Activated CD8-positive, alpha-beta T cell treated with anti-CD3 and anti-CD28 coated beads, Interleukin-2, amount 10 ng/mL, durations not matched to agents 7 days and 5 days (primary cell): ENCODE data around the gene THADA. TPM values are rescaled to one million over a fixed set of nuclear protein-coding genes. Genes with fewer than 3 reads are reported as not detected.
A peak's percentile ranks its signal among the peaks of the same experiment; 100 is the strongest.
"Not testable (repeated sequence)": the region's sequence is repeated elsewhere in the genome, so short reads cannot be mapped to it uniquely, and the experiment has no call there.

Experiments
- ATAC-seq: fragments of 150-1000 bp; cut with Tn5 transposase; one replicate; pipeline ENCODE4 v1.10.0; 2021; ENCODE audit warnings: moderate library complexity
- CTCF ChIA-PET: fragments of 350-600 bp; sonication (Branson Sonifier 250); formaldehyde crosslinking; loops from one replicate; lab custom pipeline; 2021; ENCODE audit warnings: antibody characterized with exemption; lab: Charles Lee
- POLR2A ChIA-PET: fragments of 350-600 bp; sonication (Branson Sonifier 250); formaldehyde crosslinking; loops from one replicate; lab custom pipeline; 2021; ENCODE audit warnings: antibody characterized with exemption; lab: Charles Lee
- DNase-seq: peaks from one replicate; pipeline ENCODE4 v3.0.0-alpha.2; 2020
- H3K27ac Mint-ChIP-seq: one replicate; pipeline ENCODE4 v1.8.0; 2021; ENCODE audit warnings: mild to moderate bottlenecking, mixed read lengths
- H3K27me3 Mint-ChIP-seq: one replicate; pipeline ENCODE4 v1.8.0; 2021; ENCODE audit warnings: low read depth, mixed read lengths
- H3K36me3 Mint-ChIP-seq: one replicate; pipeline ENCODE4 v1.8.0; 2021; ENCODE audit warnings: low read depth, mixed read lengths
- H3K4me1 Mint-ChIP-seq: one replicate; pipeline ENCODE4 v1.8.0; 2021; ENCODE audit warnings: low read depth, mixed read lengths
- H3K4me3 Mint-ChIP-seq: one replicate; pipeline ENCODE4 v1.8.0; 2021; ENCODE audit warnings: mild to moderate bottlenecking, mixed read lengths
- H3K9me3 Mint-ChIP-seq: one replicate; pipeline ENCODE4 v1.8.0; 2022; ENCODE audit warnings: mixed read lengths; ENCODE audit not compliant: insufficient read depth
- total RNA-seq, 2 experiments: library from RNA; stranded (reverse); gene quantifications; one replicate each; pipeline ENCODE4 v1.2.3, GENCODE V29; 2021

THADA gene
- total RNA-seq, 2 experiments from 2014 or later = 27.0 to 31.9 TPM

DNA sequence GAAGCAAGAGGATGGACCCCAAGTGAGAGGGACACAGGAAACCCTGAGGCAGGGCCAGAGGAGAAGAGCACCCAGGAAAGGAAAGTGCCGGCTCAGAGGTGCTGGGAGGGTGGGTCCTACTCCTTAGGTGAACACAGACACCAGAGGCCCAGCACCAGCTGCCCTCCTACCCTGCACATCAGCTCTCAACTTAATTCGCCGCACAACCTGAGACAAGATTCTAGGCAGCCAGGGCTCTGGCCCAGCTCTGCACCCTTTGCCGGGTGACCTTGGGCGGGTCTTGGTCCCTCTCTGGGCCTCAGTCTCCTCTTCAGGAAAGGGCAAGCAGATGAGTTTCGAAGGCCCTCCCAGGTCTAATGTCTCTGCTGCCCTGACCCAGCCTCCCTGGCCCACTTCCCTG is 397.6 kb downstream of the THADA start:
- Mint-ChIP-seq H3K36me3 (peaks cover 2% of the 10 kb centered on the region), H3K4me1 (peaks cover 62% of the 10 kb centered on the region), H3K27ac (no peak overlapping the region), H3K9me3 (no peaks in the 10 kb centered on the region), H3K4me3 (no peak overlapping the region), H3K27me3 (no peaks in the 10 kb centered on the region)
- no peak for DNase-seq
- no peak for ATAC-seq
- CTCF ChIA-PET = interaction anchor here (1.7 kb wide), 1 partner anchor 24 kb away, joined by 4 read pairs; no protein-coding TSS in a partner anchor
- POLR2A ChIA-PET = interaction anchor here (7.0 kb wide), 1 partner anchor 21 kb away, joined by 71 read pairs; no protein-coding TSS in a partner anchor

DNA sequence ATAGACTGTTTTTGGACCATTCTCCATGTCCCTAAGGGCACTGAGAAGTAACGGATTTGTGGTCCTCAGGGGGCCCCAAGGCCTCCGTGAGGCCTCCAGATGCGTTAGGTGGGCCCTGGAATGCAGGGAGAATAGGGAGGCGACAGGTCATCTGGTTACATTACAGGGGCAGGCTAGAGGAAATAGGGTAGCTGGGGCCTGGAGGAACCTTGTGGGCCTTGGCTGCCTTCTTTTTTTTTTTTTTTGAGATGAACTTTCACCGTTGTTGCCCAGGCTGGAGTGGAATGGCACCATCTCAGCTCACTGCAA is 398.3 kb downstream of the THADA start:
- ChIA-PET CTCF (interaction anchor here (1.2 to 1.9 kb wide), 3 partner anchors 25 to 63 kb away, joined by 3 to 4 read pairs (median 4); no protein-coding TSS in a partner anchor), POLR2A (interaction anchor here (1.6 to 7.0 kb wide), 2 partner anchors 22 to 26 kb away, joined by 4 to 71 read pairs; no protein-coding TSS in a partner anchor)
- Mint-ChIP-seq H3K4me3 (no peak overlapping the region), H3K36me3 (peaks cover 2% of the 10 kb centered on the region), H3K27me3 (no peaks in the 10 kb centered on the region), H3K4me1 (peaks cover 68% of the 10 kb centered on the region), H3K9me3 (no peaks in the 10 kb centered on the region), H3K27ac (peak overlapping the region; percentile 75)
- DNase-seq (no peak), ATAC-seq (no peak)

DNA sequence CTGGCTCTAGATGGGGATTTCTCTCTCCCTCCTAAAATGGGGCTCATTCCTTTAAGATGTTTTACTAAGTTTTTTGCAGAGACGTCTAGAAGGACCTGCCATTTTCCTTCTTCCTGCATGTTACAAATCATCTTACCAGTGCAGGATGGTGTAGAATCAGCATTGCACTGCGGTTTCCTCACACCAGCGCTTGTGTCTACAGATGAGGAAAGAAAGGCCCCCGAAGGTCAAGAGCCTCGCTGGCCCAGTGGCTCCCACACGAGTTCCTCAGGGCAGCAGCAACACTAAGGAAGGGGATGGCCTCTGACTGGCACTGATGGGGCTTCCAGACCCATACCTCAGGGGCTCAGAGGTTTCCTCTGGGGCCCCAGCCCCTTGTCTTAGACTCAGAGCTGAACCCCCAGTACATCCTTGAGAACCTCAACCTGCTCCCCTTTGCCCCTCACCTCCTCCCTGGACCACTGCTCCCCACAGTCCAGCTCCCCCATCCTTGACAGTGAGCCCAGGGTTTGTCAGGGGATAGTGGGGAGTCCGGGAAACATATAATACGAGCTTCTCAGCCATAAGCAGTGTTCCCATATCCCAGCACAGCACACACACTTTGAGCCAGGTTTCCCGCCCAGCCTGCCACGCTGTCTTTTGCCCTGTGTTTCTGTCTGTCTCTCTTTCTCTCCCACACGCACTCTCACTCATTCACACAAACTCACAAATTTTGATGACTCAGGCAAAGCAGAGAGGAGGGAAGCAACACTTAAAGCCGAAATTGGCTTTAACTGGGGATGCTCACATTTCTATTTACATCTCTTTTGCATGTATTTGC is 398.9 kb downstream of the THADA start:
- Mint-ChIP-seq H3K4me3 (peak overlapping the region; percentile 23), H3K27ac (peak overlapping the region; percentile 75), H3K9me3 (no peaks in the 10 kb centered on the region), H3K27me3 (no peaks in the 10 kb centered on the region), H3K36me3 (peaks cover 2% of the 10 kb centered on the region), H3K4me1 (peaks cover 69% of the 10 kb centered on the region)
- CTCF ChIA-PET = interaction anchor here (1.2 to 1.9 kb wide), 3 partner anchors 25 to 63 kb away, joined by 3 to 4 read pairs (median 4); no protein-coding TSS in a partner anchor
- no peak for DNase-seq
- ATAC-seq = no peak
- POLR2A ChIA-PET = interaction anchor here (1.6 to 7.0 kb wide), 2 partner anchors 23 to 27 kb away, joined by 4 to 71 read pairs; no protein-coding TSS in a partner anchor

DNA sequence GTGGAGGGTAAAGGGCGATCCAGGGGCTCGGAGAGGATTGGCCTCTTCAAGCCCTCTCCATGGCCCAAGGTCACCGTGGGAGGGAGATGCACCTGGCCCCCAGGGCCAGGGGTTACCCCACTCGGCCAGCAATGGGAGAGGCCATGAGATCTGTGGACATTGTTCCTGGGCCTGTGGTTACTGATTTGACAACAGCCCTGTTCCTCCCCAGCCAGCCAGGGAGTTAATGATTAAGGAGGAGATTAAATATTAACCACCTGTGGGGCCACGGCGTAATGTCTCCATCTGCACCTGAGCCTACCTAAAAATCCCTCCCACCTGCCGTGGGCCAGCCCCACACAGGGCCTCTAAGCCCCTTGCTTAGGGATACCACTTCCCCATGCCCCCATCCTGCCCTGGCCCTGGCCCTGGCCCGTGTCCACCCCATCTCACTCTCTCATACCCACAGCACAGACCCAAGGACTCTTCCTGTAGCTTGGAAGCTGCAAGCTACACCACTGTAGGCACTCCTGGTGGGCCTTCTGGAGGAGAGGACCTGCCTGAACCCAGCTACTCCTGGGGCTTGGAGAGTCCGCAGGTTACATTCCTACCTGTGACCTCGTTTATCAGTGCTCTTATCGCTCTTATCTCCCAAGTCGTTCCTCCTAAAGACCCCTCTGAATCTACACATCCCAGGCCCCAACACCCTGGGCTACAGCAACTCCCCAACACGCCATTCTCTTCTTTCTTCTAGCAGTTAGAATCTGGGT is 401.5 kb downstream of the THADA start:
- Mint-ChIP-seq H3K27ac (peak overlapping the region; percentile 94), H3K4me1 (peaks cover 65% of the 10 kb centered on the region), H3K9me3 (no peaks in the 10 kb centered on the region), H3K27me3 (no peaks in the 10 kb centered on the region), H3K36me3 (peaks cover 2% of the 10 kb centered on the region), H3K4me3 (peak overlapping the region; percentile 77)
- POLR2A ChIA-PET = interaction anchor here (1.0 to 7.0 kb wide), 8 partner anchors 15 to 60 kb away, joined by 4 to 71 read pairs (median 8); partner anchors contain the start of gene ZFP36L2
- CTCF ChIA-PET = interaction anchor here (0.6 to 6.3 kb wide), 10 partner anchors 14 to 67 kb away, joined by 3 to 45 read pairs (median 5); partner anchors contain the start of gene ZFP36L2
- ATAC-seq (peak; percentile 14), DNase-seq (no peak)

DNA sequence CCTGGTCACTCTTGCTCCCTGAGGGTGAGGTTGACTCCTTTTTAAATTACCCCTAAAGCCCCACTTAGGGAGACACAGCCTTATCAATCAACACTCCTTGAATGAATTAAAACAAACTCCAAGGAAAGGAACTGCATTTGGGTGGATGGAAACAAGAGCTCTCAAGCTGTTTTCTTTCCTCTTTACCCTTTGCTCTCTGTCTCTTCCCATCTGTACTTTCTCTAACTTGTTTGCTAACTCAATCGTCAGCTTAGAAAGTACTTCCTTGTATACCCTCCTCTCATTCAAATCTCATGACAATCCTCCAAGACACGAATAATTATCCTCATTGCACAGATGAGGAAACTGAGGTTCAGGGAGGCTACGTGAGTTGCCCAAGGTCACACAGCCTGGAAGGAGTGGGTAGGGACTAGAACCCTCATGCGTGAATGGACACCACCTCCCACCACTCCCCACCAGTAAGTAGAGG is 402.2 kb downstream of the THADA start:
- H3K4me1 Mint-ChIP-seq = peaks cover 68% of the 10 kb centered on the region
- DNase-seq = no peak
- CTCF ChIA-PET = interaction anchor here (0.6 to 6.3 kb wide), 7 partner anchors 14 to 36 kb away, joined by 3 to 45 read pairs (median 8); partner anchors contain the start of gene ZFP36L2

DNA sequence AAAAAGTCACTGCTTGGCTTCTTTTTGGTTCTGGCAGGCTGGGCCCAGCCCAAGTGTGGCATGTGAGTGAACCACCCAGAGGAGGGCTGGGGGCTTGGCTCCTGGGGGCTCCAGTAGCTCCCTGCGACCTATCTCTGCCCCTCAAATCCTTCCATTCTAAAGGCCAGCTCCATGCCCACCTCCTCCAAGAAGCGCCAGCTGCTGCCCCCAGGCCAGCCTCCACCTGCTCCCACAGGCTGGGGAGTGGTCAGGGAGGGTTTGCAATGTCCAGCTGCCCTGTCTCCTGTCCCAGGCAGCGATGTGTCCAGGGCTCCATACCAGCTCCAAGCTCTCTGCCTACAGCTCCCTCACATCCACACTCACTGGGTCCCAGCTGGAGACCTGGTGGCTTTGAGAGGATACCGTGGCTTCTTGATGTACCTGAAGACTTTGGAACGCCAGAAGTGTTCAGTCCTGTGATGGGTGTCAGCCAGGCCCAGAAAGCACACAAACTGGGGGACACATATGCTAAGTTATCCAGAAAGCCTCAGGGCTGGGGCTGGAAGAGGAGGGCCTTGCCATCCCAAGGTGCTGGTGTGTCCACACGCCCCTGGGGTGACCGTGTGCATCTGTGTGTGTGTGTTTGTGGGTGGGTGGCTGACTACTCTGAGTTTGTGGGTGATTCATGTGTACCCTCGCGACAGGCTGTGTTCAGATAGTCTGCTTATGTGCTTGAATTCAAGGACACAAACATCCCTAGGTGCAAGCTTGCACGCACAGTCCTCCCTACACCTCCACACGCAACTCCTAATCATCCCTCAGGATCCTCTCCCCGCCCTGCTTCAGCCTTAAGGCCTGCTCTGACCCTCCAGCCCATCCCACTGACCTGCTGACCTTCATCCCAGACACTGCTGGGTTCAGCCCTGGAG is 402.8 kb downstream of the THADA start:
- DNase-seq (no peak), ATAC-seq (no peak)
- Mint-ChIP-seq H3K36me3 (peaks cover 2% of the 10 kb centered on the region), H3K9me3 (no peaks in the 10 kb centered on the region), H3K4me3 (no peak overlapping the region), H3K4me1 (peaks cover 69% of the 10 kb centered on the region), H3K27ac (peak overlapping the region; percentile 94), H3K27me3 (no peaks in the 10 kb centered on the region)
- CTCF ChIA-PET = interaction anchor here (0.6 to 6.3 kb wide), 17 partner anchors 9 to 66 kb away, joined by 3 to 45 read pairs (median 5); partner anchors contain the start of gene ZFP36L2
- POLR2A ChIA-PET = interaction anchor here (1.0 to 7.0 kb wide), 7 partner anchors 13 to 59 kb away, joined by 4 to 71 read pairs (median 8); partner anchors contain the start of gene ZFP36L2

More for the DNA sequence above, 402.2 kb downstream of the THADA start:
- peak overlapping the region; percentile 94 for H3K27ac Mint-ChIP-seq
- no peak for ATAC-seq
- peaks cover 2% of the 10 kb centered on the region for H3K36me3 Mint-ChIP-seq
- H3K27me3 Mint-ChIP-seq = no peaks in the 10 kb centered on the region
- H3K4me3 Mint-ChIP-seq = peak overlapping the region; percentile 77
- POLR2A ChIA-PET = interaction anchor here (1.7 to 7.0 kb wide), 6 partner anchors 14 to 60 kb away, joined by 4 to 71 read pairs (median 8); partner anchors contain the start of gene ZFP36L2
- H3K9me3 Mint-ChIP-seq = no peaks in the 10 kb centered on the region

DNA sequence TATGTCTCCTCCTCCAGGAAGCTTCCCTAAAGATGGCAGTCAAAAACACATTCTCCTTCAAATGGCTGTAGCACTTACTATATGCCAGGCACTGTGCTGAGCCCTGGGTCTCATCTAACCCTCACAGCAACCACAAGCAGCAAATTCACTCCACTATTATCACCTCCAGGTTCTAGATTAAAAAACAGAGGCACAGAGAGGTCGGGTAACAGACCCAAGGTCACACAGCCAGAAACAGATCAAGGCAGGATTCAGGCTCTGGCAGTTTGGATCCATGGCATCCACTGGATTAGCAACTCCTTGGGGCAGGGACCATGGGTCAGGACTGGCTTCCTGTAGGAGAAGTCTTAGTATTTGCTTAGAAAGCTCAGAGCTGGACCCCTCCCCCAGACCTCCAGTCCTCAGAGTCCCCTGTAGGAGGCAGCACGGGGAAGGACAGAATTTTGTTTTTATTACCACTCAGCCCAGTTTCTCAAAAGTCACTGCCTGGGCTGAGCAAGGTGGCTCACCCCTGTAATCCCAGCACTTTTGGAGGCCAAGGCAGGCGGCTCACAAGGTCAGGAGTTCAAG is 403.8 kb downstream of the THADA start:
- Mint-ChIP-seq H3K4me3 (no peak overlapping the region), H3K36me3 (peaks cover 2% of the 10 kb centered on the region), H3K9me3 (no peaks in the 10 kb centered on the region), H3K27ac (peak overlapping the region; percentile 54), H3K4me1 (peaks cover 69% of the 10 kb centered on the region), H3K27me3 (no peaks in the 10 kb centered on the region)
- ChIA-PET CTCF (interaction anchor here (0.8 to 6.3 kb wide), 18 partner anchors 9 to 65 kb away, joined by 3 to 45 read pairs (median 5); partner anchors contain the start of gene ZFP36L2), POLR2A (interaction anchor here (0.6 to 7.0 kb wide), 5 partner anchors 15 to 167 kb away, joined by 3 to 71 read pairs (median 8); partner anchors contain the start of gene ZFP36L2)
- peak; percentile 58 for DNase-seq
- no peak for ATAC-seq

DNA sequence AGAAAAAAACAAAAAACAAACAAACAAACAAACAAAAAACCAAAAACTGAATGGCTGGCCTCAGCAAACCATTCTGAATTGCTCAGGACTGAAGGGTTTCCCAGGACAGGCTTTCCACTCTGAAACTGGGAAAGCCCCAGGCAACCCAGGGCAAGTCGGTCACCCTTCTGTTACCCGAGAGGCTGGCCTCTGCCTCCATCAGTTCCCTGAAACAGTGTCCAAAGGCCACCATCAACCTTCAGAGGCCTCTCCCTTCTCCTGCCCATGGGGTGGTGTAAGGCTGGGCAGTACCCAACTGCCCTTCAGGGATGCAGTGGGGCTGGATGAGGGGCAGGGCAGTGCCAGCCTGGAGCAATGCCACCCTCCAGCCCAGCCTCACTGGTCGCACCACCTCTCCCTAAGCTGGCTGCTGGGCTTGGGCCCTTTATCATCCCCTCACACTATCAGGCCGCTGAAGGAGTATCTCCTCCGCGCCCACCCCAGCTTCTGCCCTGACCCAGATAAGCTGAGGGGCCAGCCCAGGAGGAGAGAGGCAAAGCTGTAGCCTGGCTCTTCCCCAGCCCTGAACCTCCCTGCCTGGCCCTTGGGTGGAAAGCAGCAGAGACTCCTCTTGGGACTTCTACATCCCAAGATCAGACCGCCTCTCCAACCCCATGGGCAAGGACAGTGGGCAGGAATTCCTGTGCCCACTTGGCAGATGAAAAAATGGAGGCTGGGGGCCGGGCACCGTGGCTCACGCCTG is 405.4 kb downstream of the THADA start:
- H3K4me1 Mint-ChIP-seq = peaks cover 62% of the 10 kb centered on the region
- ChIA-PET CTCF (interaction anchor here (1.0 to 6.3 kb wide), 3 partner anchors 12 to 34 kb away, joined by 3 to 34 read pairs (median 3); no protein-coding TSS in a partner anchor), POLR2A (interaction anchor here (1.0 kb wide), 1 partner anchor 13 kb away, joined by 5 read pairs; no protein-coding TSS in a partner anchor)
- H3K27ac Mint-ChIP-seq = no peak overlapping the region
- no peaks in the 10 kb centered on the region for H3K9me3 Mint-ChIP-seq
- ATAC-seq = no peak
- no peaks in the 10 kb centered on the region for H3K36me3 Mint-ChIP-seq
- no peaks in the 10 kb centered on the region for H3K27me3 Mint-ChIP-seq
- no peak for DNase-seq
- no peak overlapping the region for H3K4me3 Mint-ChIP-seq

DNA sequence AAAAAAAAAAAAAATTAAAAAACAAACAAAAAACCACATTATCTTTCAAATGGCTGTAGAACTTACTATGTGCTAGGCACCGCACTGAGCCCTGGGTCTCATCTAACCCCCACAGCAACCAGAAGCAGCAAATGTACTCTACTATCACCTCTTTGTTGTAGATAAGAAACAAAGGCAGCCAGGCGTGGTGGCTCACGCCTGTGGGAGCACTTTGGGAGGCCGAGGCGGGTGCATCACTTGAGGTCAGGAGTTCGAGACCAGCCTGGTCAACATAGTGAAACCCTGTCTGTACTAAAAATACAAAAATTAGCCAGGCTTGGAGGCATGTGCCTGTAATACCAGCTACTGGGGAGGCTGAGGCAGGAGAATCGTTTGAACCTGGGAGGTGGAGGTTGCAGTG is 406.0 kb downstream of the THADA start:
- H3K36me3 Mint-ChIP-seq, ATAC-seq, H3K27me3 Mint-ChIP-seq, H3K4me3 Mint-ChIP-seq, DNase-seq, H3K27ac Mint-ChIP-seq, POLR2A ChIA-PET, H3K9me3 Mint-ChIP-seq: not testable (repeated sequence)
- CTCF ChIA-PET = interaction anchor here (6.3 kb wide), 1 partner anchor 15 kb away, joined by 34 read pairs; no protein-coding TSS in a partner anchor
- peaks cover 63% of the 10 kb centered on the region for H3K4me1 Mint-ChIP-seq
